Activated CD8-positive, alpha-beta memory T cell treated with anti-CD3 and anti-CD28 coated beads, Interleukin-2, amount 50 U/mL, for 4 hours (primary cell): ENCODE data around the gene EMSY.
"Not testable (repeated sequence)": the region's sequence is repeated elsewhere in the genome, so short reads cannot be mapped to it uniquely, and the experiment has no call there.

Experiments
- DNase-seq: peaks from one replicate; pipeline ENCODE4 v3.0.0-alpha.2; 2020

Gene EMSY

DNA sequence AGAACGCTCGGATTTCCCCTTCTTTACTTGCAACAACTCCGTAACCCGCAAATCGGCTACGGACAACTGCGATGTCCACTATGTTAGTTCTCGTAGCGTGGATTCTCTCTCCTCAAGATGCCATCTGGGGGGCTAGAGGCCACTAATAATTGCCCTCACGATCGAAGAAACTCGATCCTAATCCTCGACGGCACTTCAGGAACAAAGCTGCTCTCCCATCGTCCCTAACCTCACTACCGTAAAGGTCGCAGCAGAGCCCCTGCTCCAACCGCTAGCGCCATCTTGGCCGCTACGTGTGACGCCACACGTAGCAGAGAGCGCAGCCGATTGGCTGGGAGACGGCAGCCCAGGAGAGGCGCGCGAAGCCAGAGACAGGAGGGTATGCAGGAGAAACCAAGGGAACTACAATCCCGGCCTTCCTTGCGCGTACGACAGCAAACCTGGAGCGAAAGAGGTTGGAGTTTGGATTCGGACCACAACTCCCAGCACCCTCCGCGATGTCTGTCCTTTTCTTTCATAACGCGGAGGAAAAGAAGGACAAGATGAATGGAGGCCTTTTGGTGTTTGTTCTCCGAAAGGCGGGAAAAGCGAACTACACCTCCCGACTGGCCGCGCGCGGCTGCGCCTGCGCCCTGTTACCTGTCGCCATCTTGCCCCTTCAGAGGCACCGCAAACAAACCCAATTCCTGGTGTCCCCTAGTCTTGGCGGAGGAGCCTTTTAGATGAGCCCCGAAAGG, at the start of gene EMSY:
TSS of gene EMSY (plus strand) at position 635 of the 737 bp plus-strand sequence. CDS start 1,921 bp downstream, outside the sequence.
- DNase-seq, result peak; percentile 84

- DNase-seq, result no peak
Observed at GRCh38 chr11:76395296-76395695, 49.5 kb upstream of the EMSY start.

- DNase-seq, result no peak
Observed at GRCh38 chr11:76397383-76397782, 47.4 kb upstream of the EMSY start.

DNA sequence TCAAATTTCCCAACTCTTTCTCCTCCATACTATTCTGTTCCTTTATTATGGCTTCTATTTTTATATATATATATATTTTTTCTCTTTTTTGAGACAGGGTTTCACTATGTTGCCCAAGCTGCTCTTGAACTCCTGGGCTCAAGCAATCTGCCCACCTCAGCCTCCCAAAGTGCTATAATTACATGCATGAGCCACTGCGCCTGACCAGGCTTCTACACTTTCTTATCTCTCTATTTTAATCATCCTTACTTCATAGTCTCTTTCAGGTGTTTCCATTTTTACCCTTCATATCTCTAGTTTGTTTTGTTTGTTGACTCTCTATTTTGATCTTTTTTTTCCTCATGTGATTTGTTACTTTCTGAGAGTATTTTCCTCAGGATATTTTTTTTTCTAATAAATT, 43.9 kb upstream of the EMSY start:
- no peak for DNase-seq

GRCh38 chr11:76401484-76401883, 43.3 kb upstream of the EMSY start:
- DNase-seq, result not testable (repeated sequence)

DNA sequence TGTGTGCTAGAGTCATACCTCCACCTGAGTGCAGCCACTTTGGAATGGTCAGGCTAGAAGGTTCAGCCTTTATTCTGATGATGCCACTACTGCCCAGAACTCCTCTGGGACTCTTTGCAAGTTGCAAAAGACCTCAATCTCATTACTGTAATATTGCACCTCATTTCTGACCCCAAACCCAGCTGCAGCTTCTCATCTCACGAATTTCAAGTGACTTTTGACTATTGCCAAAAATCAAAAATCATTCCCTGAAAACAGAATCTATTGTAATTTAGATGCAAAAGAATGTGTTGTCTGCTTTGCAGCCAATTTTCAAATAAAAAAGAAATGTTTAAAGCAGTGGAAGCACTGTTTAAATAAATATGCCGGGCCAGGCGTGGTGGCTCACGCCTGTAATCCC, 38.5 kb upstream of the EMSY start:
- DNase-seq, result no peak

DNA sequence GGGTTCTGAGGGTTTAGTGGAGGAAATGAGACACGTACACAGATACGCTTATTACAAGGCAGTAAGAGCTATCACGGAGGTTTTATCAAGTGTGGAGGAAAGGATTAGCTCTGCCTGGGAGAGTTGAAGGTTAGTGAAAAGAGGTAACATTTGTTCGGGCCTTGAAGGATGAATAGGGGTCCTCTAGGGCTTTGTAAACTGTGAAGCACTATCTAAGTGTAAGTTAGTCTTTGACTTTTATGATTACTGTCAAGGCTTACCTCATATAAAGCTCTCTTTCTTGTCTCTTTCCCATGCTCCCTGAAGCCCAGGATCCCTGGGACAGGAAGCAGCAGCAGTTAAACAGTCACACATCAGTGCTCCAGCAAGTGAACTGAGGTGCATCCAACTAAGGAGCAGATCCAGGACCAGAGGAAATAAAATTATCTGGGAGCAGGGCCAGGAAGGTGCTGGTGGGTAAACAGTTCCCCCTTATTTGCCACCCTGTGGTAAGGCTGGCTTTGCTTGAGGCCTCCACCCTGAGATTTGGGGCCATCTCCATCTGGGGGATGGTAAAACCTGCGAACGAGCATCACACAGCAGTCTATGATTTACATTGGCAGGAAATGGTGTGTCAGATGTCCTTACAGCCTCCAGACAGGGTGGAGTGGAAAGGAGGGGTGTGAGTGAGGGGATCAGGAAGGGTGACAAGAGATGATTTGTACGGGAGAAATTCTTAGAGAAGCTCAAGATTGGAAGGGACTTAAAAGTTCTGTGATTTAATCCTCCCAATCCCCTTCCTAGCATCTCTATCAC, 36.5 kb upstream of the EMSY start:
- DNase-seq, result no peak

DNA sequence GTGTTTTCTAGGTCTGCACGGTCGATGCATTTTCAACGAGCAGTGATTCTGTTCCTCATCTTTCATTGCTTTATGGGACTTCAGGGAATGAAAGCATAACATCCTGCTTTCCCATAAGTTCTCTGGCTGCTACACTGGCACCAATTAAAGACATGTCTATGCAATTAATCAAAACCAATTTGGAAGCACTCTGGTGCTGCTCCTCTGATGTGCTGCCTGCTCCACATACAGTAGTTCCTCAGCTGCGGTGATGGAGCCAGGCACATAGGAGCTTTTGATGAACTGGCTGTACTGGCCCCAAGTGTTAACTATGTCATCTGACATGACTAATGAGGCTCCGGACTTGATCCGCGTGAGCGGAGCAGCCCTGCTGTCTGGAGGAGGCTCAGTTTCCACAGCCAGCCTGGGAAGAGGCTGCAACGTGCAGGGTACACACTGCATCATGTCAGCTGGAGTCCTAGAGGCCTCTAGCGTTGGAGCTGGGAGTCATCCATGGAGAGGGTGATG, 33.9 kb upstream of the EMSY start:
- DNase-seq, result no peak

DNA sequence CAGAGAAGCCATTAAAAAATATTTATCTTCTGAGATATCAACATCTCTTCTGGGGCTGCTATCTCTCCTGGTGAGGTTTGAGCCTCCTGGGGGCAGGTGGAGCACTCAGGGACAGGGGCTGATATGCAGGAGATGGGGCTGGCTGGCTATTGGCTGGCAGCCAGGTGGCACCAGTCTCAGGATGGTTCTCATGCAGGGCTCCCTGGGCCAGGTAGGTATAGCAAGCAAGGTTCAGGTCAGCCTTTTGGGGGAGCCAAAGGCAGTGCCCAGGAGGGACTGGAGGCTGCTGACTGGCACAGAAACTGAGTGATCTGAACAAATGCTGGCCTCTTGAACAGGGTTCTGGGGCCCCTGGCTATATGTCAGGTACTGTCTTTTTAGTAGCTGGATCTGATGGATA, 29.7 kb upstream of the EMSY start:
- no peak for DNase-seq

DNA sequence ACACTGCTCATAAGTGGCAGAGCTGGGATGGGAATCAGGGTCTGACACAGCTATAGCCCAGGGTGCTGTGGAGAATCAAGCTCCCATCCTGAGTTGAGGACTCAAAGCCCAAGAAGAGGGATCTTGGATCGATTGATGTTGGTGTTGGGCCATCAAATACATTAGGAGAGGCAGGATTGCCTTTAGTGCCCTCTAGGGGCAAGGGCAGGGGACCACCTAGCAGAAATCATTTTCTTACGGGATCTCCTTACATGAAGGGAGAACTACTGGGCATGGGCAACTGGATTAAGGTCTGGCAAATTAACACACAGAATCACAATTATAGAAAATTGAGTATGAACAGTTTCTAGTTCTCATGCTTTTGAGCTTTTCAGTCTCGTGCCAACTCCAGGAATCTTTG, 24.9 kb upstream of the EMSY start:
- DNase-seq, result no peak

- DNase-seq, result no peak
Observed at GRCh38 chr11:76424379-76424778, 20.4 kb upstream of the EMSY start.

- DNase-seq, result no peak
Observed at GRCh38 chr11:76424891-76425290, 19.9 kb upstream of the EMSY start.

DNA sequence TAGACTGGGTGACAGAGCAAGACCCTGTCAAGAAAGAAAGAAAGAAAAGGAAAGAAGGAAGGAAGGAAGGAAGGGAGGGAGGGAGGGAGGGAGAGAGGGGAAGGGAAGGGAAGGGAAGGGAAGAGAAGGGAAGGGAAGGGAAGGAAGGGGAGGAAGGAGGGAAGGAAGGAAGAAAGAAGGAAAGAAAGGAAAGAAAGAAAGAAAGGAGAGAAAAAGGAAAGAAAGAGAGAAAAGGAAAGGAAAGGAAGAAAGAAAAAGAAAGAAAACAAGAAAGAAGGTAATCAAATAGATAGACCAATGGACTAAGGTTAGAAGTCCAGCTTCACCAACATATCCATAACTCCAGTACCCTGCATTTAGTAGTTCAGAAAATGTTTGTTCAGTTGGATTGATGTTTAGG, 18.2 kb upstream of the EMSY start:
- DNase-seq, result no peak

DNA sequence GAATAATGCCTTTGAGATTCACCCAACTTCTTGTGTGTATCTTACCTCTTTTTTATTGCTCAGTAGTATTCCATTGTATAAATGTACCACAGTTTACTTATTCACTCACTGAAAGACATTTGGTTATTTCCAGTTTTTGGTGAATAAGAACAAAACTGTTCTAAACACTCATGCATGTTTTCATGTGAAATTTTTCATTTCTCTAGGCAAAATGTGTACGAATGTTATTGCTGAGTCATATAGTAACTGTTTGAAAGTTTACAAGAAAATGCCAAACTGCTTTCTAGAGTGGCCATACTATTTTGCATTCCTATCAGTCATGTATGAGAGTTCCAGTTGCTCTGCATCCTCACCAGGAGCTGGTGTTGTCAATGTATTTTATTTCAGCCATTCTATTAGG, 8.8 kb upstream of the EMSY start:
- DNase-seq, result no peak

- no peak for DNase-seq
Observed at GRCh38 chr11:76443268-76443980, 1.4 kb upstream of the EMSY start.

DNA sequence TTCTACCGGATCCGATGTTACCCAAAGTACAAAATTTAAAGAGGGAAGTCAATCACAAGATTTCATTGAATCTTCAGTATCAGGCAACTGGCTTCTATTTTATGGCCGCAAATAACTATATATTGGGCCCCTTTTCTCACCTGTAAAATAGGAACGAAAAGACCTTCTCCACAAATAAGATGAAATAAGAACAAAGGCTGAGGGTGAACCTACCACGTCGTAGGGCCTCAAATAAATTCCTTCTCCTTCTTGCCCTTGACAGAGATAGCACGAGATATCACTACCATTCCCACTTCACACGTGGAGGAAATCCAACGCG, 794 bp upstream of the EMSY start:
- DNase-seq, result no peak

- DNase-seq, result peak; percentile 37
Observed at GRCh38 chr11:76445121-76446084, 585 bp downstream of the EMSY start.

DNA sequence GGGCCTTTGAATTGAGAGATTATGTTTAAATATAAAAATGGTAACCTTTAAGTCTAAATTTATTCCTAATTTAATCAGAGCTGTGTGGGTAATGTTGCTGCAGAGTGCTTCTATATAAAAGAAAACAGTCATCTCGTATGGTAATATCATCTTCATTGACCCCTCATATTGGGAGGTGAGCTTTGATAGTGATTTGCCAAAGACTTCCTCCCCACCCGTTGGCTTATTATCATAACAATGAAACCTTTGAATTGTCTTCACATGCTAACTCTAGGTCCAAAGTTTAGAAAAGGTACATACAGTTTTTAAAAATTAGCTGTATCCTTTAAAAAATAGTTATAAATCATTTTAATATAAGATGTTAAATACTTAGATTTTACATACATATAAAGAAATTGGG, 3.7 kb downstream of the EMSY start:
- DNase-seq, result no peak

- DNase-seq, result no peak
Observed at GRCh38 chr11:76453248-76453647, 8.4 kb downstream of the EMSY start.

DNA sequence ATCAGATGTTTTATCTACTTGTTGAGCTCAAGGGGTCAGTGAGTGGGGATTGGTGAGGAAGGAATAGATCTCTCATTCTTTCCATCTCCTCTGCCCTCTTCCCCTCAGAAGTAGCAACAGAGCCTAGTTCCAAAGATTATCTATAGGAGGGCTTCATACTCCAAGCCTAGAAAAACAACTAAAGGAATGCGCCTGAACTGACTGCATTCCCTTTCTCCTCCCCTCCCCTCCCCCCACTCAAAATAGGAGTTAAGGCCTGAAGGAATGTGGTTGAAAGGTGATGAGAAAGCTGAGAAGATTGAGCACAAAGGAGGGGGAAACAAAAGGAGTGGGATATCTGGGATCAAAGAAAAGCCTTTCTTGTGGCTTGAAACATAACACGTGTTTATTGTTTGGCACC, 10.5 kb downstream of the EMSY start:
- DNase-seq, result no peak

GRCh38 chr11:76455931-76456330, 11.1 kb downstream of the EMSY start:
- DNase-seq, result no peak

DNA sequence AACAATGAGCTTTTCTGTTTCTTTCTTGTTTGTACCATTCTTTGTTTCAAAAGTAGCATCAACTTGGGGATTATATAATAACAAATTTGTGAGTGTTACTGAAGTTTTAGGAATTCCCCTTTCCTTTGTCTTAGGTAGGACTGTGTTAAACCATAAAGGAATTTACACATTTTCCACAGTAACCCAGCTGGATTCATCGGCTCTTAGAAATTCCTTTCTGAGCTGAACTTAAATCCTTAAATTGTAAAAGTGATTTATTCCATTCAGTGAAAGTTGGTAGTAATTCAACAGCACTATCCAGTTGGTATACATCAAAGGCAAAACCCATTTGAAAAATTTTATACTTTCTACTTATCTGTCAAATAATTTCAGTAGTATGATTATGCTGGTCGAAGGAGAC, 11.8 kb downstream of the EMSY start:
- no peak for DNase-seq

GRCh38 chr11:76459299-76459698, 14.5 kb downstream of the EMSY start:
- DNase-seq, result no peak
